Measurements from ENCODE around the gene INHA.

Gene INHA

GRCh38 chr2:219540784-219541504, 31.2 kb upstream of the INHA start:
- DNase-seq: no peak

DNA sequence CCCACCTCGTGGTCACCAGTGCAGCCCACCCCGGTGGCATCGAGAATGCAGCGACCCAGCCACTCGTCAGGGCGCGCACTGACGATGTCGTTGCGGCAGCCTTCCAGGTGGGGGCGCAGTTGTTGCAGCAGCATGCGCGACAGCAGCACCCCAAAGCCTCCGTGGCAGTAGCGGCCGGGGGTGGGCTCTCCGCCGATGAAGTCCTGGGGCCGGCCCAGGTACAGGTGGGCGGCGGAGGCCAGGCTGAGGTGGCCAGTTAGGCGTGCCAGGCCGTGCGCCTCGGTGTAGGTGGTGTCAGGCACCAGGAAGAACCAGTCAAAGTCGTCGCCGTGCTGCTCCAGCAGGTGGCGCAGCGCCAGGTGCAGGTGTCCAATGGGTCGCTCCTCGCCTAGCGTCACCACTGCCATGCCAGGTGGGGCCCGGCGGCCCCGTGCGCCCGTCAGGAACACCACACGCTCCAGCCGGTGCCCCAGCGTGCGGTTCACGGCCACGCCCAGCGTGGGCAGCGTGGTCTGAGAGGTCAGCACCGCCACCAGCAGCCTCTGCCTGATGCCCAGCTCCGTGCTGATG, 30.4 kb upstream of the INHA start:
- peak; percentile 90 for DNase-seq

DNA sequence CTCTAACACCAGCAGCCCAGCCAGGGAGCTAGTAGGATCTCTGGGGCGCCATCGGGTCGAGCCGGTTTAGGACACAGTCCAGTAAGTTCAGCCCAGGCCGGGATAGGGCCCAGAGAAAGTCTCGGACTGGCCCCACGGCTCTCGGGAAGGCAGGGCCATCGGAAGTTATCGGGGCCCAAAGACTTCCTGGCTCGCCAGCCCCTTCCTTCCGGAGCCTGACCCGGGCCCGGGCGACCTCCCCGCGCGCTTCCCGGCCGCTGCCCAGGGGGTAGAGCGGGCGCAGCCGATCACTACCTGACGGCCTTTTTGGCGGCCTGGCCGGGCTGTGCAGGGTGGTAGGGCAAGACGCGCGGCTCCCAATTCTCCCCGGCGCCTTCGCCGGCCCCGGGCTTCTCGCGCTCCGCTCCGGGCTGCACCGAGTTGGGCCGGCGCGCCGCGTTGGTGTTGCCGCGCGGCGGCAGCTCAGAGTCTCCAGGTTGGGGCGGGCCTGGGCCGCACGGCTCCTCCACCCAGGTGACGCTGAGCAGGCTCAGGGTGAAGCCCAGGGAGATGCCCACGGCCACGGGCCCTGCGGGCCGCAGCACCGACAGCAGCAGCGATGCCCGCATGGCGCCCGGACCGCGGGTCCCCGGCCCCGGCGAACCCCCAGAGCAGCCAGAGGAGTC, 29.0 kb upstream of the INHA start:
- DNase-seq: no peak

DNA sequence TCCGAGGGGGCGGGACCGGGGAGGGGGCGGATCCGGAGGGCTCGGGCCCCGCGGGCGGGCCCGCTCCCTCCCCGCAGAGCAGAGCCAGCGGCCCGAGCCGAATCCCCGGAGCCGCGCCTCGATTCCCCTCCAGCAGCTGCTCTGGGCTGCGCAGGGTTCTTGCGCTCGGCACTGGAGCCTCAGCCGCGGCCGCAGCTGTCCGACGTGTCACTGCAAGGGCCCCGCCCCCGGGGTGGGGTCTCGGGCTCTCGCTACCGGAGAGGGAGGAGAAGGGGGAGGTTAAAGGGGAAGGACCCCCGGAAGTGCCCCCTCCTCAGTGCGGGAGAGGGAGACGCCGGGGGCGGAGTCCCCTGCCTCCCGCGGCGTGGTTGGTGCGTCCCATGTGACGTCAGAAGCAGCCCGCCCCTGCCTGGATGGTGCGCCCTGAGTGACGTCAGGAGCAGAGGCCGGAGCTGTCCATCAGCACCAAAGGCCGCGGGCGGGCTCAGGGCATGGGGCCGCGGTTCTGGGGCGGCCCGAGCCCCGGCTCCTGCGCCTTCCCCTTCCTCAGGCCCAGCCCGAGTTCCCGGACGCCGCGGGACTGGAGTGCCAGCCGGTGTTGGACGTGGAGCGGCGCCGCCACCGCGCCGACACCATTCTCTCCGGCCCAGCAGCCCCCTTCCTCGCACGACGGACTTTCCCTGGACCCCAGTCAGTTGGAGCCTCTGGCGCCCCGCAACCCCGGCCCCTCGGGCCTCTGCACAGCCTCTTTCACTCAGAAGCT, 28.3 kb upstream of the INHA start, which contains the start of the genes CHPF and TMEM198:
TSS of gene CHPF (minus strand) at position 214 of the 763 bp plus-strand sequence. CDS start 271 bp downstream, outside the sequence.
TSS of gene TMEM198 (plus strand) at position 433 of the 763 bp plus-strand sequence. CDS start 700 bp downstream, outside the sequence.
- DNase-seq: peak; percentile 97

- DNase-seq: no peak
Observed at GRCh38 chr2:219544567-219544966, 27.5 kb upstream of the INHA start.

- no peak for DNase-seq
Observed at GRCh38 chr2:219545295-219545942, 26.7 kb upstream of the INHA start.

- DNase-seq: no peak
Observed at GRCh38 chr2:219545943-219546352, 26.2 kb upstream of the INHA start.

DNA sequence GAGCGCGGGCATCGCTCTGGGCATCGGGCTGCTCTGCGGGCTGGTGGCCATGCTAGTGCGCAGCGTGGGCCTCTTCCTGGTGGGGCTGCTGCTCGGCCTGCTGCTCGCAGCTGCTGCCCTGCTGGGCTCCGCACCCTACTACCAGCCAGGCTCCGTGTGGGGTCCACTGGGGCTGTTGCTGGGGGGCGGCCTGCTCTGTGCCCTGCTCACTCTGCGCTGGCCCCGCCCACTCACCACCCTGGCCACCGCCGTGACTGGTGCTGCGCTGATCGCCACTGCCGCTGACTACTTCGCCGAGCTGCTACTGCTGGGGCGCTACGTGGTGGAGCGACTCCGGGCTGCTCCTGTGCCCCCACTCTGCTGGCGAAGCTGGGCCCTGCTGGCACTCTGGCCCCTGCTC, 24.5 kb upstream of the INHA start:
- no peak for DNase-seq

DNA sequence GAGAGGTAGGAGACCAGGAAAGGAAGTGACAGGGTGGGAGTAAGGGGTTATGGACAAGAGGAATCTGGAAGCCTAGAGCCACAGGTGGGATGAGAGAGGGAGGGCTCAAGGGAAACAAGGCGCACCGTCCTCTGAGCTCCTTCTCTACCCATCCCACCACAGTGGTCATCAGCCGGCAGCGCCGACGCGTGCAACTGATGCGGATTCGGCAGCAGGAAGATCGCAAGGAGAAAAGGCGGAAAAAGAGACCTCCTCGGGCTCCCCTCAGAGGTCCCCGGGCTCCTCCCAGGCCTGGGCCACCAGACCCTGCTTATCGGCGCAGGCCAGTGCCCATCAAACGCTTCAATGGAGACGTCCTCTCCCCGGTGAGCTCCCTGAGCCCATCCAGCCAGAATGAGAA, 23.1 kb upstream of the INHA start:
- no peak for DNase-seq

GRCh38 chr2:219549619-219550018, 22.5 kb upstream of the INHA start:
- no peak for DNase-seq

DNA sequence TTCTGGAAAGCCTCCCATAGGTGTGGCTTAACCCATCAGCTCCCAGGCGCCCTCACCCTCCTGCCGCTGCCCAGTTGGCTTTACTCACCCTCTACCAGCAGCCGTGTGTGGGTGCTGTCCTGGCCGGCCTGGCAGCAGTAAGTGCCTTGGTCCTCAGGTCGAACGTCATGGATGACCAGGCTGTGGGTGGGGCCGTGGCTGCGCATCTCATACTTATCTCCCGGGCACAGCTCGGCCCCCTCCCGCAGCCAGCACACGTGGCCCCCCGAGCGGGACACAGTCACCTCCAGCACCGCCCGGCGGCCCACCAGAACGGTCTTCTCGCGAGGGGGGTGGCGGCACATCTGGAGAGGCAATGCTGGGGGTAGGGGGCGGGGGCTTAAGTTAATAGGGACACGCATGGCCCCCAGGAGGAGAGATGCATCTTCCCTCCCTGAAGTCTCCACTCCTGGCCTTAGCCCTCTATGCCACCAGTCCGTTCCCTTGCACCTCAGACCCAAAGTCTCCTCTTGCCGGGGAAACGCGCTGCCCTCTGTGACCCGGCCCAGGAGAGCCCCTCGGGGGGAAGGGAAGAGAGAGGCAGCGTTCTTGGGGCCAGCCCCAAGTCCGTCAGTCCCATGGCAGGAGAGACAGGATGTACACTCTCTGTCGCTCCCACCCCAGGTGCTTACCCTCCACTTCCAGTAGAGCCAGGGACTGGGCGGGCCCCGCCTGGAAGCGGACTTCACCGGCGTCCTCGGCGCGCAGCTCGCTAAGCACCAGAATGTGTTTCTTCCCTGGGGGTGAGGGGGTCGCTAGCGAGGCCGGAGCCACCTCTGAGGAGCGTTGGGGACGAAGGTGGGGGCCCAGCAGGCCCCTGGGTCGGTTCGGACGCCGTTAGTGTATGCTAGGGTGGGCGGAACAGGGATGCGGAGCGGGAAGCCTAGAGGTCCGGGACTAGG, 20.4 kb upstream of the INHA start:
- DNase-seq: peak; percentile 25

- DNase-seq: peak; percentile 81
Observed at GRCh38 chr2:219552382-219553167, 19.5 kb upstream of the INHA start.

- no peak for DNase-seq
Observed at GRCh38 chr2:219553168-219553417, 19.0 kb upstream of the INHA start.

- no peak for DNase-seq
Observed at GRCh38 chr2:219553463-219553963, 18.6 kb upstream of the INHA start.

GRCh38 chr2:219554350-219554749, 17.8 kb upstream of the INHA start:
- DNase-seq: no peak

DNA sequence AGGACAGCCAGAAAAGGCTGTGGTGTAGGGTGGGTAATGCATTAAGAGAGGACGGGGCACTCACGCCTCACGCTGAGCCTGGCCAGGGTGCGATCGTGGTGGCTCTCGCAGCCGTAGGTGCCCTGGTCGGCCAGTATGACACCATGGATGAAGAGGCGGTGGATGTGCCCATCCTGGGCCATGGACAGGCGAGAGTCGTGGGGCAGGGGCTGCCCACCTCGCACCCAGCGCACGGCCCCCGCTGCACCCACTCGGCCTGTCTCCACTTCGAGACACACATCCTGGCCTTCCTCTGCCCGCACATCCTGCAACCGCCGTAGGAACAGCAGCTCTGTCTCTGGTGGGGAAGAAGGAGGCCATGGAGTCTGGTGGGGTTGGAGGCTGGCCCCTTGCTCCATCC, 16.2 kb upstream of the INHA start:
- no peak for DNase-seq

DNA sequence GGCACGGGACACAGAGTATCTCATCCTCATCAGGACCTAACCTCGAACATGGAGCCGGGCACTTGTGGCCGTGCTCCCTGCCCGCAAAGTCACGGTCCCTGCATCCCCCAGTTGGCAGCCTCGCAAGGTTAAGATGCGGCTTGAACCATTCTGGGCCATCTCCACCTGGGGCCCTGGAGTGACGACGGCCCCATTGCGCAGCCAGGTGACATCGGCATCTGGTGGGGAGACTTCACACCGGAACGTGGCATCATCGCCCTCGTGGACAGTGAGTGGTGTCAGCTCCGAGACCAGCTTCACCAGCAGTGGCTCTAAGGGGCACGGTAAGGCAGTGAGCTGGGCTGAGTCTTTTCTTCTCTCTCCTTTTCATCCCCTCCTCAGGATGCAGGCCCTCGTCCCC, 15.7 kb upstream of the INHA start:
- DNase-seq: no peak

- DNase-seq: no peak
Observed at GRCh38 chr2:219557320-219557719, 14.8 kb upstream of the INHA start.

DNA sequence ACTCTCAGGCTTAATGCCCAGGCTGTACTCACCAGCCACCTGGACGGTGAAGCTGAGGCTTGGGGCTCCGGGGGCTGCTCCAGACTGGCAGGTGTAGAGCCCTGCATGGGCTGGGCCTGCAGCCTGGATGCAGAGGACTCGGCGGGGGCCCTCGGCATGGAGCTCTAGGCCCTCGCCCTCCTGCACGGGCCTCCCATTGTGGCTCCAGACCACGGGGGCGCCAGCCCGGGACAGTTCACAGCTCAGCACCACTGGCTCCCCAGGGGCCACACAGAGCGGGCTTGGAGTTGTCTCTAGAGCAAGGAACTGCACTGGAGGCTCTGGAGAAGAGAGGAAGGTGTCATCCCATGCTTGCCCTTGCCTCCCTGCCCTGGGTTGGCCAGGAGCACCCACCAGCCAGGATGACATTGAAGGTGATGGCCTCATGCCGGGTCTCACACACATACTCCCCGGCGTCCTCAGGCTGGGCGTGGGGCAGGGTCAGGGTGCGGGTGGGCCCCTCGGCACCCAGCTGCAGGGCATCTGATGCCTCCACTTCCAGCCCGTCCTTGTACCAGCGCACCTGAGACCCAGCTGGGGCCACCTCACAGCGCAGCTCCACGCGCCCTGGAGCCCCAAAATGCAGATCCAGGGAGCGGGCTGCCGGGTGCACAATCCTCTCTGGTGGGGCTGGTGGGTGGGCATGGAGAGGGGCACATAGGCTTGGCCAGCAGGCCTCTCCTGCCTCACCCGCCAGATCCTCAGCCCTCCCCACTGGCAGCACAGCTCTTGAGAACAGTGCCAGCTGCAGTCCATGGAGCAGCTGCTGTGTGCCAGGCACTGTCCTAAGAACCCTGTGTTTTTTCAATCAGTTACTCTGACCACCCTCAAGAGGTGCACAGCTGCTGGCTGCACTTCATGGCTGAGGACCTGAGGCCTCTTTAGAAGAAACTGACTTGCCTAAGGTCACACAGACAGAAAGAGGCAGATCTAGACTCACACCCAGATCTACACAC, 14.0 kb upstream of the INHA start:
- DNase-seq: no peak

Data from CD4-positive, alpha-beta T cell treated with Interleukin-6 for 4 hours (primary cell).